ENCODE data around the gene RGL1.

The RGL1 gene

GRCh38 chr1:183912265-183912886 is 107.5 kb downstream of the RGL1 start:
- peak; percentile 29 for DNase-seq (ENCODE audit: low spot score)
- in situ Hi-C loops (cut with MboI; ENCODE audit: low pct_unique_long_range_greater_than_20kb, low sequenced_read_pairs, unreplicated experiment): no loop called here
- TF ChIP-seq CTCF (IDR thresholded peaks at IDR 0.05; ENCODE audit: extremely low read depth, insufficient read depth, missing control alignments): no peak

DNA sequence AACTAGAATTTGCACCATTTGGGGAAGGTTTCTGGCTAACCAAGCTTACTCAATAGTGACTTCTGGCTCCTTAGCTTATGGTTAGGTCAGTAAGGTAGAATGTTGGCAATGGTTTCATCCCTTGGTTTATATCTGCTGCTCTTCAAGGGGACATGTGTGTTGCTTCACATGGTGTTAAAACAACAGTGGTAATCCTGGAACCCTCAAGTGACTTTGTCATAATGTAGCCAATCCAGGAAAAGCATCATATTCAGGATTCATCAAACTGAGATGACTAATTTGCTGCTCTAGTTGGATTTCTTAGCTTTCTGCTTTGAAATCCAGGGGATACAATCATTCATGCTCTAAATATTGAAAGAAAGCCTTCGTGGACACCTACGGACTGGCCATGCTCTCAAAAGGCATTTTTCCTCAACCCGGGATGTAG is 108.7 kb downstream of the RGL1 start:
- in situ Hi-C loops (cut with MboI; ENCODE audit: low pct_unique_long_range_greater_than_20kb, low sequenced_read_pairs, unreplicated experiment): no loop called here
- no peak for DNase-seq (ENCODE audit: low spot score)
- TF ChIP-seq CTCF (IDR thresholded peaks at IDR 0.05; ENCODE audit: extremely low read depth, insufficient read depth, missing control alignments): no peak

- in situ Hi-C loops (cut with MboI; ENCODE audit: low pct_unique_long_range_greater_than_20kb, low sequenced_read_pairs, unreplicated experiment): no loop called here
- DNase-seq (ENCODE audit: low spot score): no peak
- TF ChIP-seq CTCF (IDR thresholded peaks at IDR 0.05; ENCODE audit: extremely low read depth, insufficient read depth, missing control alignments): no peak
Measured at GRCh38 chr1:183914276-183914675, 109.4 kb downstream of the RGL1 start.

DNA sequence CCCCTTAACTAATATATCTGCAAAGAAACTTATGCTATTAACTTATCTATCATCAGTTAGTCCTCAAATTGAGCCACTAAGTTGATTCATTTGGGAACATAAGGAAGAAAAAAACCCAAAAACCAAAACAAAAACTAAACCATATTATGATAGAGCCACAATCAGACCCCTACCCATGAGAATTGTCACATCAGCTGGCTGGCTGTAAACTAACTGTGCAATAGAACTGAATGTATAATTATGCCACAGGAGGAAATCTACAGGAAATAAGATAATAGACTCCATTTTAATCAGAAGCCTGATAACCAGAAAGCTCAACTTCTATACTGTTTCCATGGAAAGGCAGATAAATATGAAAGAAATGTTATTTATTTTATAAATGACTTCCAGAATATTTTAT is 110.0 kb downstream of the RGL1 start:
- no peak for TF ChIP-seq CTCF (IDR thresholded peaks at IDR 0.05; ENCODE audit: extremely low read depth, insufficient read depth, missing control alignments)
- in situ Hi-C loops (cut with MboI; ENCODE audit: low pct_unique_long_range_greater_than_20kb, low sequenced_read_pairs, unreplicated experiment): no loop called here
- DNase-seq (ENCODE audit: low spot score): no peak

DNA sequence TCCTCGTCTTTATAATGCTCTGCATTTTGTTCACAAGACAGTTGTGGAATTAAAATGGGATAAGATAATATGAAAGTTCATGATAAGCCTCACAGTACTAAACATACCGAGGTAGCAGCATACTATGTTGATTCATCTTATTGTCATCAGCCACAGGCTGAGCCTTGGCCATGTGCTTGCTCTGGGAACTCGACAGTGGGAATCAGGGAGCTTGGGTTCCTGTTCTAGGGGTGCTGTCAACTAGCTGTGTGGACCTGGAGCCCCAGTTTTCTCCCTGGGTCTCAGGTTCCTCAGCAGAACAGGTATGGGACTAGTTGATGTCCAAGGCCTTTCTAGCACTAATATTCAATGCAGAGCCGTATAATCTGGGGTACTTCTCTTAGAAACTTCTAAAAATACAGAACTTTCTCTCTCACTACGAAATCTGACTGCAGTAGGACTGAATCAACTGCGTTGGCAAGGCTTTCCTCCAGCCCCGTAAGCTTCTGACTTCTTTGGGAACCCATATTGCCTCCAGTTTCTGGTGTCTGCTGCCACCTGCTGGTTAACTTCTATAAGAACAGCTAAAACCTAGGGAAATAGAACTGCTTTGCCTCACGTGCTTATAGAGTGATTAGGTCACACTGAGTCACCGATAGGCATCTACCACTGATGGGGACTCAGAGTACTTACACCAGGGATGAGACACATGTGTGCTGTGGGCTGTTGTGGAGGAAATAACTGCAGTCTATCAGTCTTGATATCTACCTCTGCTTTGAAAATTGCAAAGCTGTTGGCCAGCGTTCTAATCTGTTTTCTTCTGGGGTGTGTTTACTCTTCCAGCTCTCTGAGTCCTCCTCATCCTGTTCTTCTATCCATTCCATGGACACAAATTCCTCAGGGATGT is 110.9 kb downstream of the RGL1 start:
- in situ Hi-C loops (cut with MboI; ENCODE audit: low pct_unique_long_range_greater_than_20kb, low sequenced_read_pairs, unreplicated experiment): no loop called here
- TF ChIP-seq CTCF (IDR thresholded peaks at IDR 0.05; ENCODE audit: extremely low read depth, insufficient read depth, missing control alignments): peak; percentile 71

DNA sequence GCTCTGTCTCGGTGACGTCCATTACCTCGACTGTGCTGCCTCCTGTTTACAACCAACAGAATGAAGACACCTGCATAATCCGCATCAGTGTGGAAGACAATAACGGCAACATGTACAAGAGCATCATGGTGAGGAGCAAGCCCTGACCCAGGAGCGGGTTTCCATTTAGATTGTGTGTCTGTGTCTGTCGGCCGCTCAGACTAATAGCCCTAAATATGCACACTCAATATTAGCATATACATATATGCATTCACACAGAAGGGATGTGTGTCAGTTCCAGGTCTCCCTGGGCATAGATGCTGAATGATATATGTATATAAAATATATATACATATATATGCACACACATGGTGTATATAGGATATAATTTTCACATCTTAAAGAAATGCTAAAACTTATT is 111.7 kb downstream of the RGL1 start:
- no peak for DNase-seq (ENCODE audit: low spot score)
- TF ChIP-seq CTCF (IDR thresholded peaks at IDR 0.05; ENCODE audit: extremely low read depth, insufficient read depth, missing control alignments): no peak
- in situ Hi-C loops (cut with MboI; ENCODE audit: low pct_unique_long_range_greater_than_20kb, low sequenced_read_pairs, unreplicated experiment): no loop called here

More for the DNA sequence above, 110.9 kb downstream of the RGL1 start:
- peak; percentile 63 for DNase-seq (ENCODE audit: low spot score)
